COLO668 (cell line): ENCODE data around the gene TCIRG1.
"Not testable (repeated sequence)": the region's sequence is repeated elsewhere in the genome, so short reads cannot be mapped to it uniquely, and the experiment has no call there.

Experiments
- DNase-seq: peaks from one replicate; lab custom pipeline; 2025; ENCODE audit not compliant: unreplicated experiment; lab: John Stamatoyannopoulos, UW

TCIRG1 gene

GRCh38 chr11:68077617-68078582 lies 39.1 kb downstream of the TCIRG1 start:
- DNase-seq, result no peak

GRCh38 chr11:68080860-68081259 lies 42.0 kb downstream of the TCIRG1 start:
- no peak for DNase-seq

- DNase-seq, result no peak
These were observed 42.9 kb downstream of the TCIRG1 start for GRCh38 chr11:68081691-68082090.

- no peak for DNase-seq
These were observed 43.7 kb downstream of the TCIRG1 start for GRCh38 chr11:68082481-68082880.

- no peak for DNase-seq
These were observed 44.7 kb downstream of the TCIRG1 start for GRCh38 chr11:68083517-68083916.

GRCh38 chr11:68089679-68090078 lies 50.9 kb downstream of the TCIRG1 start:
- DNase-seq, result no peak

- DNase-seq, result no peak
These were observed 51.5 kb downstream of the TCIRG1 start for GRCh38 chr11:68090287-68090686.

- no peak for DNase-seq
These were observed 51.9 kb downstream of the TCIRG1 start for GRCh38 chr11:68090706-68091105.

GRCh38 chr11:68092411-68092810 lies 53.6 kb downstream of the TCIRG1 start:
- no peak for DNase-seq

- DNase-seq, result not testable (repeated sequence)
These were observed 54.1 kb downstream of the TCIRG1 start for GRCh38 chr11:68092946-68093345.

GRCh38 chr11:68093565-68093964 lies 54.7 kb downstream of the TCIRG1 start:
- no peak for DNase-seq

GRCh38 chr11:68096962-68097361 lies 58.1 kb downstream of the TCIRG1 start:
- no peak for DNase-seq

GRCh38 chr11:68099057-68099456 lies 60.2 kb downstream of the TCIRG1 start:
- DNase-seq, result no peak

GRCh38 chr11:68099474-68100405 lies 60.9 kb downstream of the TCIRG1 start:
- DNase-seq, result no peak
